DMS153 treated with DMSO at 0.1 percent for 48 hours (cell line): Measurements from ENCODE around the gene DHRSX.
"Not testable (repeated sequence)": the region's sequence is repeated elsewhere in the genome, so short reads cannot be mapped to it uniquely, and the experiment has no call there.

Source experiments
- DNase-seq: peaks from one replicate; lab custom pipeline; 2025; ENCODE audit not compliant: unreplicated experiment; lab: John Stamatoyannopoulos, UW

The DHRSX gene

GRCh38 chrX:2267890-2268289 is 232.9 kb downstream of the DHRSX start:
- DNase-seq, result no peak

GRCh38 chrX:2266445-2267349 is 234.1 kb downstream of the DHRSX start:
- no peak for DNase-seq

GRCh38 chrX:2265658-2266444 is 234.9 kb downstream of the DHRSX start:
- not testable (repeated sequence) for DNase-seq

- no peak for DNase-seq
Observed at GRCh38 chrX:2264179-2265030, 236.4 kb downstream of the DHRSX start.

- no peak for DNase-seq
Observed at GRCh38 chrX:2263203-2263602, 237.6 kb downstream of the DHRSX start.

GRCh38 chrX:2262668-2263055 is 238.1 kb downstream of the DHRSX start:
- no peak for DNase-seq

- DNase-seq, result no peak
Observed at GRCh38 chrX:2261831-2262667, 238.7 kb downstream of the DHRSX start.

GRCh38 chrX:2252331-2253065 is 248.3 kb downstream of the DHRSX start:
- DNase-seq, result no peak

GRCh38 chrX:2251211-2251610 is 249.6 kb downstream of the DHRSX start:
- DNase-seq, result no peak

- DNase-seq, result no peak
Observed at GRCh38 chrX:2243913-2244460, 256.8 kb downstream of the DHRSX start.

- no peak for DNase-seq
Observed at GRCh38 chrX:2242980-2243379, 257.8 kb downstream of the DHRSX start.

- no peak for DNase-seq
Observed at GRCh38 chrX:2242326-2242725, 258.4 kb downstream of the DHRSX start.

- DNase-seq, result not testable (repeated sequence)
Observed at GRCh38 chrX:2241496-2241895, 259.3 kb downstream of the DHRSX start.

- DNase-seq, result not testable (repeated sequence)
Observed at GRCh38 chrX:2240761-2241160, 260.0 kb downstream of the DHRSX start.

- DNase-seq, result no peak
Observed at GRCh38 chrX:2237976-2238375, 262.8 kb downstream of the DHRSX start.

- DNase-seq, result no peak
Observed at GRCh38 chrX:2231570-2232192, 269.1 kb downstream of the DHRSX start.

- no peak for DNase-seq
Observed at GRCh38 chrX:2230457-2230856, 270.3 kb downstream of the DHRSX start.

GRCh38 chrX:2228536-2228935 is 272.2 kb downstream of the DHRSX start:
- DNase-seq, result no peak
